ENCODE measurements around the gene PUS7L. TPM values are rescaled to one million over a fixed set of nuclear protein-coding genes. Genes with fewer than 3 reads are reported as not detected.

Gene PUS7L
- total RNA-seq, 2 donors from 2014 or later: 15.2 to 23.6 TPM

DNA sequence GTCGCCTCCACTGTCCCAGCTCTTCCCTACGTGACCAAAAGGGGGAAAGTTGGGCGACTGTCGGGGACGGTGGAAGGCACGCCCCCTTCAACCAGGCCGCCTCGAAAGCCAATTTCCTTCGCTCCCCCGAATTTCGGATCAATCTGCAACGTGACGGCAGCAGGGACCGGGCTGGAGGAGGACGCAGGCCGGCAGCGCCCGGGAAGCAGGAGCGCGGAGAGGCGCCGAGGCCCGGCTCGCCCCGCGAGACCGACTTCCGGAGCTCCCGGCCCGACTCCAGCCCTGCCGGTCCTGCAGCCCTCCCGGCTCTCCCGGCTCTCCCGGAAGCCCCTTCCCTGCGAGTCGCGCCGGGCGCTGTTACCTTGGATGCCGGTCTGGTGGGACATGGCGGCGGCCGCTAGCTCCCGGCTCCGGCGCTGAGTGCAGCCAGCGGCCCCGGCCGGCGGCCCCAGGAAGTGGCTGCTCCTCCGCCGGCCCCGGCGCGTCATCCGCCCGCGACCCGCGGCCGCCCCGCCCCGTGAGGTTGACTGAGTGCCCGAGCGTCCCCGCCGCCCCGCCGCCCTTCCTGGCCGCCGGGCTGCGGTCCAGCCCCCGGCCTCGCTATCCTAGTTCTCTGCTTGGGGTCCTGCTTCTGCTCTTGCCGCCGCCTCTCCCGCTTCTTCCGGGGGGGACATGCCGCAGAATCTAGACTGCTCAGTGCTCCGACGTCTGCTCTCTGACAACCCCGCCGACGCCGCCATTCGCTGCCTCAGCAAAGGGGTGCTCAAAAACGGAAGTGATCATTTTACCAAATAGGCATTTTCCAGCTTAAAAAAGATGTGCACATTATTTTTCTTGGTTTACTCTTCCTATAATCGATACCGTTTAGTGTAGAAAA, 47.5 kb upstream of the PUS7L start, which contains the start of gene TWF1:
Gene TWF1 (minus strand): TSS at position 458 of the 877 bp plus-strand sequence. CDS start 72 bp downstream, at position 386.
- H3K4me1 ChIP-seq (ENCODE audit: control insufficient read depth, insufficient read depth, low read length): peaks cover 4% of the 10 kb centered on the region
- no peaks in the 10 kb centered on the region for H3K9me3 ChIP-seq (ENCODE audit: control insufficient read depth, low read length)
- WGBS, 2 experiments (ENCODE audit: insufficient coverage in 1 of 2, insufficient read length in 1 of 2): 0 to 1% methylated on average over 57 to 89 of the region's 89 CpGs
- H3K36me3 Mint-ChIP-seq (ENCODE audit: low read depth): peaks cover 9% of the 10 kb centered on the region
- no peaks in the 10 kb centered on the region for H3K9me3 Mint-ChIP-seq
- peak within 1 kb of the TSS; percentile 90 for H3K9ac ChIP-seq (ENCODE audit: extremely low read depth, low read length, poor library complexity, severe bottlenecking)
- H3K36me3 ChIP-seq (ENCODE audit: control insufficient read depth, insufficient read depth, low read length): peaks cover 29% of the 10 kb centered on the region
- peak within 1 kb of the TSS; percentile 93 for H3K27ac ChIP-seq (ENCODE audit: low read depth, low read length)
- H3K4me3 ChIP-seq (ENCODE audit: low read length): peak within 1 kb of the TSS; percentile 99
- no peaks in the 10 kb centered on the region for H3K27me3 ChIP-seq (ENCODE audit: control insufficient read depth, insufficient read depth, low read length, poor library complexity, severe bottlenecking)
- H3K4me1 Mint-ChIP-seq: peaks cover 5% of the 10 kb centered on the region
- DNase-seq: peak; percentile 97
- H3K4me3 Mint-ChIP-seq: peak within 1 kb of the TSS; percentile 90
- TF ChIP-seq, protein P1, sequence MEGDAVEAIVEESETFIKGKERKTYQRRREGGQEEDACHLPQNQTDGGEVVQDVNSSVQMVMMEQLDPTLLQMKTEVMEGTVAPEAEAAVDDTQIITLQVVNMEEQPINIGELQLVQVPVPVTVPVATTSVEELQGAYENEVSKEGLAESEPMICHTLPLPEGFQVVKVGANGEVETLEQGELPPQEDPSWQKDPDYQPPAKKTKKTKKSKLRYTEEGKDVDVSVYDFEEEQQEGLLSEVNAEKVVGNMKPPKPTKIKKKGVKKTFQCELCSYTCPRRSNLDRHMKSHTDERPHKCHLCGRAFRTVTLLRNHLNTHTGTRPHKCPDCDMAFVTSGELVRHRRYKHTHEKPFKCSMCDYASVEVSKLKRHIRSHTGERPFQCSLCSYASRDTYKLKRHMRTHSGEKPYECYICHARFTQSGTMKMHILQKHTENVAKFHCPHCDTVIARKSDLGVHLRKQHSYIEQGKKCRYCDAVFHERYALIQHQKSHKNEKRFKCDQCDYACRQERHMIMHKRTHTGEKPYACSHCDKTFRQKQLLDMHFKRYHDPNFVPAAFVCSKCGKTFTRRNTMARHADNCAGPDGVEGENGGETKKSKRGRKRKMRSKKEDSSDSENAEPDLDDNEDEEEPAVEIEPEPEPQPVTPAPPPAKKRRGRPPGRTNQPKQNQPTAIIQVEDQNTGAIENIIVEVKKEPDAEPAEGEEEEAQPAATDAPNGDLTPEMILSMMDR (conservative IDR thresholded peaks at IDR 0.05): peak; percentile 65
- peaks cover 9% of the 10 kb centered on the region for H3K27me3 Mint-ChIP-seq (ENCODE audit: insufficient read depth)
- H3K27ac Mint-ChIP-seq: peak within 1 kb of the TSS; percentile 99

DNA sequence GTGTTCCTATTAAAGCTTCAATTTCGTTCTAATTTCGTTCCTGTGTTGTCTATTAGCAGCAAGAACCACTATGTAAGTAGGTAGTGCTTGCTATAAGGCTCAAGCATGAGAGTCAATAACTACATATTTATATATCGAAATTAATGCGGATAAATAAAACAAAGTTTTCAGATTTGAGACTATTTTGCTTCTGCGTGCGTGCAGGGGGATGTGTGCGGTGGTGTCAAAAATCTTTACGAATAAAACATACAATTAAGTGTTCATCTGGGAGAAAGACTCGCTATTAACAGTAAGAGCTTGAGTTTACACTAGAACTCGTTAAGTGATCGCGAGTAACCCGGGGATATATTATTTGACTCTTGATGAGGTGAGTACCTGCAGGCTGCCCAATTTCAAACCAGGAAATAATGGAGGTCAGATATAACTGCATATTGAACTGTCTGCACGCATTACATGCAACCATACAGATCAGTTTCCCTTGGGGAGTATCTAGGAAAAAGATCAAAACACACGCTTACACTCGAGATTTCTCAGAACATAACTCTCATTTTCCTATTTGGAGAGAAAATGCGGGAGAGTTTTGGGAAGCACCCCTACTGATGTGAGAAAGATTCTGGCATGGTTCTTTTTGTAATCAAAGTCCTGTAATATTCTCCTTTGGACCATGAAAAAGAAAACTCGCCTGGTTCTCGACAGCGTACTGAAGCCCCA, 46.7 kb upstream of the PUS7L start:
- no peak for DNase-seq
- H3K4me1 Mint-ChIP-seq: peaks cover 5% of the 10 kb centered on the region
- H3K4me1 ChIP-seq (ENCODE audit: control insufficient read depth, insufficient read depth, low read length): peaks cover 4% of the 10 kb centered on the region
- 0 to 15% methylated on average over 5 to 20 of the region's 20 CpGs for WGBS, 2 experiments (ENCODE audit: insufficient coverage in 1 of 2, insufficient read length in 1 of 2)
- H3K4me3 Mint-ChIP-seq: peak overlapping the region; percentile 90
- H3K9me3 Mint-ChIP-seq: no peaks in the 10 kb centered on the region
- H3K27ac Mint-ChIP-seq: peak overlapping the region; percentile 99
- H3K4me3 ChIP-seq (ENCODE audit: low read length): peak overlapping the region; percentile 99
- H3K9ac ChIP-seq (ENCODE audit: extremely low read depth, low read length, poor library complexity, severe bottlenecking): peak overlapping the region; percentile 90
- no peaks in the 10 kb centered on the region for H3K9me3 ChIP-seq (ENCODE audit: control insufficient read depth, low read length)
- peaks cover 37% of the 10 kb centered on the region for H3K36me3 ChIP-seq (ENCODE audit: control insufficient read depth, insufficient read depth, low read length)
- H3K27ac ChIP-seq (ENCODE audit: low read depth, low read length): peak overlapping the region; percentile 93
- H3K36me3 Mint-ChIP-seq (ENCODE audit: low read depth): peaks cover 17% of the 10 kb centered on the region
- H3K27me3 Mint-ChIP-seq (ENCODE audit: insufficient read depth): peaks cover 6% of the 10 kb centered on the region
- H3K27me3 ChIP-seq (ENCODE audit: control insufficient read depth, insufficient read depth, low read length, poor library complexity, severe bottlenecking): no peaks in the 10 kb centered on the region
- TF ChIP-seq, protein P1 (conservative IDR thresholded peaks at IDR 0.05): no peak

- Mint-ChIP-seq H3K4me3 (no peak overlapping the region), H3K27ac (no peak overlapping the region), H3K9me3 (no peaks in the 10 kb centered on the region), H3K27me3 (ENCODE audit: insufficient read depth) (no peaks in the 10 kb centered on the region), H3K36me3 (ENCODE audit: low read depth) (peaks cover 49% of the 10 kb centered on the region), H3K4me1 (no peaks in the 10 kb centered on the region)
- H3K27me3 ChIP-seq (ENCODE audit: control insufficient read depth, insufficient read depth, low read length, poor library complexity, severe bottlenecking): no peaks in the 10 kb centered on the region
- H3K36me3 ChIP-seq (ENCODE audit: control insufficient read depth, insufficient read depth, low read length): peaks cover 81% of the 10 kb centered on the region
- no peaks in the 10 kb centered on the region for H3K9me3 ChIP-seq (ENCODE audit: control insufficient read depth, low read length)
- H3K9ac ChIP-seq (ENCODE audit: extremely low read depth, low read length, poor library complexity, severe bottlenecking): no peak overlapping the region
- TF ChIP-seq, protein P1 (conservative IDR thresholded peaks at IDR 0.05): no peak
- H3K4me3 ChIP-seq (ENCODE audit: low read length): no peak overlapping the region
- H3K4me1 ChIP-seq (ENCODE audit: control insufficient read depth, insufficient read depth, low read length): no peaks in the 10 kb centered on the region
- no peak for DNase-seq
- 92 to 99% methylated on average over 2 to 4 of the region's 4 CpGs for WGBS, 2 experiments (ENCODE audit: insufficient coverage in 1 of 2, insufficient read length in 1 of 2)
- no peak overlapping the region for H3K27ac ChIP-seq (ENCODE audit: low read depth, low read length)
Measured at GRCh38 chr12:43797561-43798217, 39.1 kb upstream of the PUS7L start.
